Transverse colon (tissue), 4 donors: ENCODE results near the gene RPTOR. TPM values are rescaled to one million over a fixed set of nuclear protein-coding genes. Genes with fewer than 3 reads are reported as not detected.

Experiments
- DNase-seq: peaks from one replicate; pipeline ENCODE4 v3.0.0-alpha.2; 2019
- H3K27ac ChIP-seq, 4 donors: fragments of 200-600 bp; sonication (generic); 2 replicates each; pipeline ENCODE4 v1.5.1; 2016 to 2018; ENCODE audit warnings: inconsistent platforms in 4 of 4
- H3K27me3 ChIP-seq: fragments of 200-600 bp; sonication (generic); 2 replicates; pipeline ENCODE4 v1.5.1; 2017; ENCODE audit warnings: inconsistent platforms
- H3K36me3 ChIP-seq, 4 donors: fragments of 200-600 bp; sonication (generic); 2 replicates each; pipeline ENCODE4 v1.5.1; 2017 to 2019; ENCODE audit warnings: inconsistent platforms in 4 of 4
- H3K4me1 ChIP-seq, 4 donors: fragments of 200-600 bp; sonication (generic); 2 replicates each; pipeline ENCODE4 v1.5.1; 2017 to 2020; ENCODE audit warnings: inconsistent platforms in 4 of 4
- H3K4me3 ChIP-seq, 4 donors: fragments of 200-600 bp; sonication (generic); 1 replicate in 1 of 4; 2 replicates in 3 of 4; pipeline versions ENCODE4 v1.5.1 to v1.6.1; 2017 to 2019; ENCODE audit warnings: inconsistent platforms in 4 of 4
- H3K9me3 ChIP-seq, 2 donors: fragments of 200-600 bp; sonication (generic); 2 replicates each; pipeline ENCODE4 v1.5.1; 2017 to 2019; ENCODE audit warnings: inconsistent platforms in 2 of 2
- CTCF ChIP-seq, 5 experiments: fragments of 200-600 bp in 3 of 5; fragments of 450-650 bp in 2 of 5; sonication (generic) in 3 of 5; IDR thresholded peaks; 1 replicate in 2 of 5; 2 replicates in 3 of 5; pipeline ENCODE4 v1.5.1; 2016 to 2017; ENCODE audit warnings: antibody characterized with exemption in 5 of 5, inconsistent platforms in 3 of 5, mild to moderate bottlenecking in 2 of 5, moderate library complexity in 1 of 5
- EP300 ChIP-seq: sonication (generic); formaldehyde crosslinking; IDR thresholded peaks from one replicate; pipeline ENCODE4 v1.6.1; 2017; ENCODE audit warnings: antibody characterized with exemption, low read depth
- POLR2A ChIP-seq: fragments of 450-650 bp; IDR thresholded peaks from one replicate; pipeline ENCODE4 v1.6.1; 2016; ENCODE audit warnings: antibody characterized with exemption, mild to moderate bottlenecking, moderate library complexity
- POLR2AphosphoS5 ChIP-seq, 3 donors: sonication (generic); formaldehyde crosslinking; IDR thresholded peaks; one replicate each; pipeline ENCODE4 v1.6.1; 2016; ENCODE audit warnings: antibody characterized with exemption in 3 of 3
- WGBS, 2 donors: methylation state at CpG; one replicate each; pipeline ENCODE4 v1.1.5; 2018; ENCODE audit warnings: low coverage in 1 of 2; 5-methylcytosine and 5-hydroxymethylcytosine counted together
- in situ Hi-C, 4 donors: fragments of 200-750 bp; cut with MboI; loops; one replicate each; pipeline versions ENCODE4 v1.15.0 to v1.15.1; 2017; ENCODE audit warnings: low sequenced_read_pairs in 3 of 4, low pct_ligation_motif_present in 1 of 4, low pct_unique_long_range_greater_than_20kb in 1 of 4
- intact Hi-C: fragments of 100-400 bp; cut with DNase I; formaldehyde crosslinking; loops from one replicate; pipeline ENCODE4 v1.15.1; 2023; ENCODE audit warnings: low total_unique reads
- total RNA-seq, 4 donors: library from RNA; depleted of rRNA; stranded (reverse); fragments of >200 nt; gene quantifications; one replicate each; pipeline ENCODE4 v1.1.0, GENCODE V29; 2016

Gene RPTOR
- total RNA-seq, 4 donors from 2014 or later: 28.9 to 79.3 (median 48.0) TPM

GRCh38 chr17:80892019-80892855 is 347.6 kb downstream of the RPTOR start:
- Histone ChIP-seq H3K4me1 (peaks cover 0 to 15% (median 5%) of the 10 kb centered on the region in 4 donors), H3K9me3 (no peaks in the 10 kb centered on the region), H3K27me3 (no peaks in the 10 kb centered on the region), H3K27ac (peak overlapping the region; percentile 58 to 79 (median 62)), H3K4me3 (no peak overlapping the region), H3K36me3 (no peaks in the 10 kb centered on the region)
- DNase-seq: peak; percentile 23
- TF ChIP-seq EP300: no peak
- peak in 1 of 3 donors; percentile 8 for TF ChIP-seq POLR2AphosphoS5 (IDR thresholded peaks at IDR 0.05)
- no peak for TF ChIP-seq CTCF (IDR thresholded peaks at IDR 0.05)
- TF ChIP-seq POLR2A: no peak
- intact Hi-C loops: no loop called here
- in situ Hi-C loops: no loop called here
- 56 to 69% methylated on average over 9 to 35 of the region's 35 CpGs for WGBS, 2 donors

- H3K27me3 ChIP-seq: no peaks in the 10 kb centered on the region
- DNase-seq: no peak
- TF ChIP-seq POLR2AphosphoS5 (IDR thresholded peaks at IDR 0.05) (no peak), EP300 (no peak), CTCF (IDR thresholded peaks at IDR 0.05) (no peak), POLR2A (no peak)
- 78% methylated on average over 31 of the region's 31 CpGs; no CpG with 5 or more reads in 1 of the 2 donors for WGBS, 2 donors
- no peaks in the 10 kb centered on the region for H3K36me3 ChIP-seq
- in situ Hi-C loops: no loop called here
- H3K9me3 ChIP-seq: no peaks in the 10 kb centered on the region
- peaks cover 0 to 15% (median 5%) of the 10 kb centered on the region in 4 donors for H3K4me1 ChIP-seq
- peak overlapping the region in 1 of 4 donors; percentile 79 for H3K27ac ChIP-seq
- intact Hi-C loops: no loop called here
- H3K4me3 ChIP-seq: no peak overlapping the region
These were observed 348.4 kb downstream of the RPTOR start for GRCh38 chr17:80892900-80893603.

GRCh38 chr17:80893604-80894438 is 349.2 kb downstream of the RPTOR start:
- no peaks in the 10 kb centered on the region for H3K36me3 ChIP-seq
- 92% methylated on average over 33 of the region's 34 CpGs; no CpG with 5 or more reads in 1 of the 2 donors for WGBS, 2 donors
- H3K27me3 ChIP-seq: no peaks in the 10 kb centered on the region
- peaks cover 0 to 15% (median 5%) of the 10 kb centered on the region in 4 donors for H3K4me1 ChIP-seq
- H3K4me3 ChIP-seq: no peak overlapping the region
- DNase-seq: no peak
- in situ Hi-C loops (no loop called here), intact Hi-C loops (no loop called here)
- H3K9me3 ChIP-seq: no peaks in the 10 kb centered on the region
- no peak overlapping the region for H3K27ac ChIP-seq
- TF ChIP-seq POLR2AphosphoS5 (IDR thresholded peaks at IDR 0.05) (no peak), POLR2A (no peak), EP300 (no peak)

- H3K27me3 ChIP-seq: no peaks in the 10 kb centered on the region
- 88 to 89% methylated on average over 3 to 4 of the region's 4 CpGs for WGBS, 2 donors
- no peak for DNase-seq
- H3K4me1 ChIP-seq: peaks cover 0 to 15% (median 5%) of the 10 kb centered on the region in 4 donors
- no peaks in the 10 kb centered on the region for H3K9me3 ChIP-seq
- no peak for TF ChIP-seq POLR2A
- TF ChIP-seq EP300: no peak
- no peak for TF ChIP-seq CTCF (IDR thresholded peaks at IDR 0.05)
- no peak for TF ChIP-seq POLR2AphosphoS5 (IDR thresholded peaks at IDR 0.05)
- H3K27ac ChIP-seq: no peak overlapping the region
- H3K4me3 ChIP-seq: no peak overlapping the region
- H3K36me3 ChIP-seq: no peaks in the 10 kb centered on the region
- in situ Hi-C loops: no loop called here
- intact Hi-C loops: no loop called here
These were observed 349.7 kb downstream of the RPTOR start for GRCh38 chr17:80894439-80894721.
